Midbrain (tissue), 1 donor: Measurements from ENCODE around the gene DOCK4.

Experiments
- DNase-seq: peaks from one replicate; lab custom pipeline; 2025; lab: John Stamatoyannopoulos, UW

DOCK4 gene

GRCh38 chr7:112050250-112050881 is 155.8 kb downstream of the DOCK4 start:
- no peak for DNase-seq

- DNase-seq: no peak
Observed at GRCh38 chr7:112049555-112050249, 156.5 kb downstream of the DOCK4 start.

- DNase-seq: no peak
Observed at GRCh38 chr7:112047421-112047820, 158.8 kb downstream of the DOCK4 start.

- no peak for DNase-seq
Observed at GRCh38 chr7:112045222-112045621, 161.0 kb downstream of the DOCK4 start.

GRCh38 chr7:112042631-112043030 is 163.6 kb downstream of the DOCK4 start:
- no peak for DNase-seq

- no peak for DNase-seq
Observed at GRCh38 chr7:112038353-112038752, 167.8 kb downstream of the DOCK4 start.

GRCh38 chr7:112036071-112036470 is 170.1 kb downstream of the DOCK4 start:
- no peak for DNase-seq

GRCh38 chr7:112031689-112032088 is 174.5 kb downstream of the DOCK4 start:
- DNase-seq: no peak

GRCh38 chr7:112025556-112025955 is 180.6 kb downstream of the DOCK4 start:
- DNase-seq: no peak

- no peak for DNase-seq
Observed at GRCh38 chr7:112023786-112024185, 182.4 kb downstream of the DOCK4 start.

- DNase-seq: no peak
Observed at GRCh38 chr7:112023282-112023681, 182.9 kb downstream of the DOCK4 start.

- DNase-seq: no peak
Observed at GRCh38 chr7:112022128-112022527, 184.1 kb downstream of the DOCK4 start.

- no peak for DNase-seq
Observed at GRCh38 chr7:112021379-112022044, 184.7 kb downstream of the DOCK4 start.

- no peak for DNase-seq
Observed at GRCh38 chr7:112020800-112021199, 185.4 kb downstream of the DOCK4 start.

GRCh38 chr7:112019932-112020331 is 186.3 kb downstream of the DOCK4 start:
- no peak for DNase-seq

GRCh38 chr7:112018305-112019030 is 187.7 kb downstream of the DOCK4 start:
- DNase-seq: no peak

GRCh38 chr7:112015146-112015545 is 191.1 kb downstream of the DOCK4 start:
- DNase-seq: no peak

- DNase-seq: no peak
Observed at GRCh38 chr7:112014347-112014746, 191.9 kb downstream of the DOCK4 start.

- no peak for DNase-seq
Observed at GRCh38 chr7:112013274-112013673, 192.9 kb downstream of the DOCK4 start.

GRCh38 chr7:112012242-112012641 is 194.0 kb downstream of the DOCK4 start:
- no peak for DNase-seq

- peak; percentile 11 for DNase-seq
Observed at GRCh38 chr7:112010994-112011393, 195.2 kb downstream of the DOCK4 start.

GRCh38 chr7:112010109-112010508 is 196.1 kb downstream of the DOCK4 start:
- no peak for DNase-seq

GRCh38 chr7:112009081-112009480 is 197.1 kb downstream of the DOCK4 start:
- no peak for DNase-seq
